NCI-H187 (cell line): ENCODE measurements around the gene GAS7.

Experiments used
- DNase-seq, 2 experiments: peaks; one replicate each; lab custom pipeline; 2025; lab: John Stamatoyannopoulos, UW

Gene GAS7

DNA sequence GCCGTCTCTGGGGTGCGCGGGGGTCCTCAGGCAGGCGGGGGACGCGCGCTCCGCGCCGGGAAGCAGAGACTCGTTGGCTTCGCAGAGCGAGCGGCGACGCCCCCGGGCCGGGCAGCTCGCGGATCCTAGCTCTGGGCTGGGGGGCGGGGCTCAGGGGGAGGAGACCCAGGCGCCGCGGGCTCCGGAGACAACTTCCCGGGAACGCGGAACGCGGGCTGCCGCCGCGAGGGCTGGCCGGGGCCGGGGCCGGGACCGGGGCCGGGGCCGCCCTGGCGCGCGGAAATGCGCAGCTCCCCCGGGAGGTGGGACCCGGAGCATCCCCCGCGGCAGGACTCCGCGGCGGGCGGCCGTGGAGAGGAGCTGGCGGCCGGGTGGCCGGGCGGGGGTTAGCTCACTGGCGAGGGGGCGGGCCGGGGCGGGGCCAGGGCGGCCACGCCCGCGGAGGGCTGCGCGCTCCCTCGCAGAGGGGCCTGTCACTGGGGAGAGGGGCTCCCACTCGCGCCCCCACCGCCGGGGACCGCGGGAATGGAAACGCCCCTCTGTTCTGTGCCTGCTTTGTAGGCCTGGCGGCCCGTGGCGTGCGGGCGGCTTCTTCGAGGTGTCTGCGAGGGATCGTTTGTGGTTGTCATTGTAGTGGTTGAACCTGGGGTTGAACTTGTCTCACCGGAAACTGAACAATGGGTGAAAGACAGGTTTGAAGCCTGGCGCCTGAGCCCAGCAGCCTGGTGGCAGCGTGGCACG is at the start of gene GAS7:
Gene GAS7, minus strand, starts transcription at position 98 of the 741 bp plus-strand sequence.
- no peak for DNase-seq

DNA sequence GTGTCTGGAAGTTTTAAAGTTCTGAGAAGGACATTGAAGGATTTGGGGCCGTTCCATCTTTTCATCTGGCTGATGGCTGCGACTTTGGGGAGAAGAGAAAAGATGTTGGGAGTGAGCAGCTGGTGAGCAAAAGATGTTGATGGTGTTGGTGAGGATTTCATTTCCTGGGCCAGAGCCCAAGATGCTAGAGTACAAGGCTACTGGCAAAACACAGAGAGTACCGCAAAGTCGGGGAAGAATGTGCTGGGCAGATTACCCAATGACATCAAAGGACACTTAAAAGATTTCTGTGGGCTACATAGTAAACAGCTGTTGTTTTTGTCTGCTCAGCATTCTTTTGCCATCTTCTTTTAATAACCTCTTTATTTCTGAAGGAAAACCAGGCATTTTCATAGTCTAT is 49.4 kb upstream of the GAS7 start:
- no peak for DNase-seq

DNA sequence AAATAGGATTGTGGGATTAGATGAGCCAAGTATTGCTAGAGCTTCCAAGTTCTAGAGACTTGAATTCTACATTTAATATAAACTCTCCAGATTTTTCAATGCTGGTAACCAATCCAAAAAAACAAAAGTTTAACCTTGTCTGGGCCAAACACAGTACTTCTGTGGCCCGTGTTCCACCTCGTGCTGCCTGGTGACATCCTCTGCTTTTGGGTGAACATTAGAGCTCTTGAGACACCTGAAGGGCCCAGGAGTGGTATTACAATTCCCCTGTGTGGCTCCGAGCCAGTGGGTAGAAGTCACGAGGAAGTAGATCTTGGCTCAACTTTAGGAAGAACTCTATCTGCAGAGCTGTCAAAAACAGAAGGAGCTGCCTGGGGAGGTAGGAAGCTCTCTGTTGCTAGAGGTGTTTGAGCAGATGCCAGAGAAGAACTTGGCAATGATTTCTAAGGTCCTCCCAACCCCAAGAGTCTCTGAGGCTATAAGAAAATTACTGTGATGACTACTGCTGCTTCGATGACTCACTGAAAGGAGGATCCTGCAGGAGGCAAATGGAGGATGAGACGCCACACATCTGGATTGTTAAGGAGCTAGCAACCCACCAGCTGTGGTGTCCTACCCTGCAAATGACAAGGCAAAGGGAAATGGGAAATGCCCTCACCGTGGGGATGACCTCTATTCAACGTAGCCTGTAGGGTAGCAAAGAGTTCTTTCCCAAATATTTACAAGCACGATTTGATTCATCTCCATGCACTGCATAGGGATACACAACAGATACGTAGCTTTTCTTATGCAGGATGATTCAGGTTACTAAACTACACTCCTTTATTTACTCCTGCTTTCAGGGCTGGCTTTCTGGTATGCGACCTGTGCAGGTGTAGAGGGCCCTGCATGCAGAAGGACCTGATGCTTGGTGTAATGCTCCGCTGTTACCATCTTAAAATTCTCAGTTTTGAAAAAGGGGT is 45.8 kb upstream of the GAS7 start:
- no peak for DNase-seq

DNA sequence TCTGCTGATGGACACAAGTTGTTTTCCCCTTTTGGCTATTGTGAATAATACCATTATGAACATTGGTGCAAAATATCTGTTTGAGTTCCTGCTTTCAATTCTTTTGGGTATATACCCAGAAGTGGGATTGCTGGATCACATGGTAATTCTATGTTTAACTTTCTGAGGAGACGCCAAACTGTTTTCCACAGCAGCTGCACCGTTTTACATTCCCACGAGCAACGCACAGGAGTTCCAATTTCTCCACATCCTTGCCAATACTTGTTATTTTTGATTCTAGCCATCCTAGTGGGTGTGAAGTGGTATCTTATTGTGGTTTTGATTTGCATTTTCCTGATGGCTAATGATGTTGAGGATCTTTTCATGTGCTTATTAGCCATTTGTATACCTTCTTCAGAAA is 43.4 kb upstream of the GAS7 start:
- no peak for DNase-seq

DNA sequence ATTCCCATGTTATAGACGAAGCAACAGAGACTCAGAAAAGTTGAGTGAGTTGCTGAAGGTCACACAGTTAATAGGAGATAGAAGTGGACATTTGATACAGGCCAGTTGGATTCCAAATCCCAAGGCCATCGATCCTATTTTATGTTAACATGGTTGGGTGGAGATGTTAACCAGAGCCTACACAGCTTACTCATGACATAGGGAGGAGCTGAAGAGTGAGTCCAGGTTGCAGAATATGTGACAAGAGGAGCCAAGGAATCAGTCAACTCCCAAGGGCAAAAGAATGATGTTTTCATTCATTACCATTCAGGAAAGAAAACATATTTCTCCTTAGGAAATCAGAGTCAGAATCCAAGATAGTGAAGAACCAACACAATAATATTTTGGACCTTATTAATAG is 40.3 kb upstream of the GAS7 start:
- DNase-seq: no peak

DNA sequence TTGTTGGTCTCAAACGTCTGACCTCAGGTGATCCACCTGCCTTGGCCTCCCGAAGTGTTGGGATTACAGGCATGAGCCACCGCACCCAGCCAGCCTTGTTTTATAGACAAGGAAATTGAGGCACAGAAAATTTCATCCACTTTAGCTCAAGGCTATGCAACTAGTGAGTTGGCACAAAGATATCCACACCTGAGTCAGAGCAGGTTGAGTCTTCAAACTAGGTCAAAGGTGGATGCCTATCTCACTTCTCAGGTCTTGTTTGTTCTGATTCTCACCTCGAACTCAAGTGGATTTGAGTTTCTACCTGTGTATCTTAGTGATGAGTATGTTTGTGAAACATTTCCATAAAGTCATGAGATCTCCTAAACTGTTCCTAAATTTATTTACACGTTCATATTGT is 35.6 kb upstream of the GAS7 start:
- no peak for DNase-seq

DNA sequence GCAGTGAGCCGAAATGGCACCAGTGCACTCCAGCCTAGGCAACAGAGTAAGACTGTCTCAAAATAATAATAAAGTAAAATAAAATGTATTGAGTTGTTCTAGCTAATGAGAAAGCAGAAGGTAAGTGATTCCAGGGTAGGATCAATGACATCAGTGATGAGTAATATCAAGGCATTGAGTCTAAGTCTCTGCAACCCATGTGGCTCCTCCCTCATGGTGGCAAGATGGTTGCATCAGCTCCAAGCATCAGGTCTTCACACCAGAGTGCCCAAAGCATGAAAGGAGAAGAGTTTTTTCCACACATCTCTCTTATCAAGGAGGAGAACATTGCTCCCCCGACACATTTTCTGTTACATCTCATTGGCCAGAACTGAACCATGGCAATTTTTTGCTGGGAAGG is 34.8 kb upstream of the GAS7 start:
- DNase-seq: no peak

DNA sequence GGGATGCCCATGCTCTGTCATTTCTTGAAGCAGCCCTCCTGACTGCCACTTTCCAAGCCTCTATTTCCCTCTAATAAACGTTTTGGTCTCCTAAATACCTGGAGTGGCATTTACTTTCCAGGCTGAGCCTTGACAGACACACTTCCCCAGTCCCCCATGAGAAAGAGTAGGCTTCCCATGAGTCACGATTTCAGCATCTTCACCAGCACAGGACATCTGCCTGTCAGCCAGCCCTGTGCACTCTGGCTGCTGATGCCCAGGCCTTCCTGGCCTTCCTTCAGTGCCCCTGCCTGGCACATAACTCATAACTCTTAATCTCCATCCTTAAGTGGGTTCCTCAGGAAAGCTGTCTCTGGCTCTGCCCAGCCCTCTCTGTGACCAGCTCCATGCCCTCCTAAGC is 30.8 kb upstream of the GAS7 start:
- DNase-seq: no peak

DNA sequence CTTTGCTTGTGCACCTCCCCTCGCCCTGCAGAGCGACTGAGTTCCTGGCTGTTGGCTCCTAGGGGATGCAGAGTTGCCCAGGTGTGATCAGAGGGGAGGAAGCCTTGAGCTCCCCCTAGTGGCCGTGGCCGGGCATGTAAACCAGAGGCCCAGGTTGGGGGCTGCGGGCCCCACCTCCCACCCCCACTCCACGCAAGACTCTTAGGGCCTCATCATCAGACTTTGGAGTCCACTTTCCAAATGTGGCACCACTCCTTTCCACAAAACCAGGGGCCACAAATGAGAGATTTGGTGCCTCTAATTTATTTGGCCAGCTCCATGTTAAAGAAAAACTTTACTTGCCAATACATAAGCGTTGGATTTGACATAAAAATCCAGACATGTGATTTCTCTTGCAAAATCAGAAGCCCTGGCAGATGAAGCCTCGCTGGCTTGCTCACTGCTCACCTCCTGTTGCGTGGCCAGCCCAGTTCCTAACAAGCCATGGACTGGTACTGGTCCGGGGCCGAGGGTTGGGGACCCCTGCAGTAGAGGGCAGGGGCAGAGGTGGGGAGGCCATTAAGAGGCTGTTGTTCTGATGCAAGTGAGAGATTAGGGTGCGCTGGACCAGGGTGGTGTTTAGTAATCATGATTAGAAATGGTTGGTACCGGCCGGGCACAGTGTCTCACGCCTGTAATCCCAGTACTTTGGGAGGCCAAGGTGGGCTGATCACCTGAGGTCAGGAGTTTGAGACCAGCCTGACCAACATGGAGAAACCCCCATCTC is 28.7 kb upstream of the GAS7 start:
- no peak for DNase-seq

DNA sequence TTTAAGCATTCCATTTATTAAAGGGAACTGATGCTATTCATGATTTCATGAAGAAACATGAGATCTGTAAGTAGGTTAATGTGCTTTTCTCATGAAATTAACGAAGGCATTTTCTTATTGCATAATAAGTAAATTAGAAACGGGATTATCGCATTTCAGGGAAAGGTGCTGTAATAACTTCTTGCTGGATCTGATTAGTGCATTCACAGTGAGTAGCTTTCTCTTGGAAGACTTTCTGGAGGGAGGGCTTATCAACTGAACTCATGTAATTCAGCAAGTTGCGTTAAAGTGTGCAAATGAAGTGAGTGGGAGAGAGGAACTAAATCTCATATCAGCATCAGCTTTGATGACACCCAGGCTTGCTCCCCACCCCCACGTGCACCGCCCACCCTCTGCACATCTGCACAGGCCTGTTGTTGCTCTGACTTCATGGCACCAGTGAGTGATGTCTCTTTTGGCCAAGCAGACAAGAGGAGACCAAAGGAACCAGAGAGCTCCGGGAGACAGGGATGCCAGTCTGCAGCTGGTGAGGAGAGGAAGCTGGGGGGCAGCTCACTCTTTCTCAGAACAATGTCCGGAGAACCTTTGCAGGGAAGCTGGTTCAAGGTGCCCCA is 26.3 kb upstream of the GAS7 start:
- DNase-seq: no peak

DNA sequence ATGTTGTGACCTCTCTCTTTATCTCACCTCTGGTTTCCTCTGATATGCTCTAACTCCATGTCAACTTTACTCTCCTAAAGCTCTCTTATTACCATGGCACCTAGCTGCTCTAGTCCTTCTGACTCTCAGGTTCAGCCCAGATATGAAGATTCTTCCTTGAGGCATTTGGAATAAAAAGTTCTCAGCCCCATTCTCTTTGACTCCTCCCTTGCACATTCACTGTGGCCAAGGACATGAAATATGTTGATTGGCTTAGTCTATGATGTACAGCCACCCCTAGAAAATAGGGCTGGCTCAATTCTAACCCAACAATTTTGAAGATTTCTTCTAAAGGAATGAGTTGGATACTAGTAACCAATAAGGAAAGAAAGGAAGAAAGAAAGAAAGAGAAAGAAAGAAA is 20.8 kb upstream of the GAS7 start:
- no peak for DNase-seq

DNA sequence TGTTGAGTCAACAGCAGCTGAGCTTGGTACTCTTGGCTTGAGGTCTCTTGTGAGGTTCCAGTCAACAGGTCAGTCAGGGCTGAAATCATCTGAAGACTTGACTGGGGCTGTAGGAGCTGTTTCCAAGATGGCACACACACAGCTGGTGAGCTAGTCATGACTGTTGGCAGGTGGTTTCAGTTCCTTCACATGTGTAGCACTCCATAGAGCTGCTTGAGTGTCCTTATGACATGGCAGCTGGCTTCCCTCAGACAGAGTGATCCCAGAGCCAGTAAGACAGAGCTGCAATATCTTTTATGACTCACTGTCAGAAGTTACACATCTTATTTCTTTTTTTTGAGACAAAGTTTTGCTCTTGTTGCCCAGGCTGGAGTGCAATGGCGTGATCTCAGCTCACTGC is 19.5 kb upstream of the GAS7 start:
- DNase-seq: no peak

DNA sequence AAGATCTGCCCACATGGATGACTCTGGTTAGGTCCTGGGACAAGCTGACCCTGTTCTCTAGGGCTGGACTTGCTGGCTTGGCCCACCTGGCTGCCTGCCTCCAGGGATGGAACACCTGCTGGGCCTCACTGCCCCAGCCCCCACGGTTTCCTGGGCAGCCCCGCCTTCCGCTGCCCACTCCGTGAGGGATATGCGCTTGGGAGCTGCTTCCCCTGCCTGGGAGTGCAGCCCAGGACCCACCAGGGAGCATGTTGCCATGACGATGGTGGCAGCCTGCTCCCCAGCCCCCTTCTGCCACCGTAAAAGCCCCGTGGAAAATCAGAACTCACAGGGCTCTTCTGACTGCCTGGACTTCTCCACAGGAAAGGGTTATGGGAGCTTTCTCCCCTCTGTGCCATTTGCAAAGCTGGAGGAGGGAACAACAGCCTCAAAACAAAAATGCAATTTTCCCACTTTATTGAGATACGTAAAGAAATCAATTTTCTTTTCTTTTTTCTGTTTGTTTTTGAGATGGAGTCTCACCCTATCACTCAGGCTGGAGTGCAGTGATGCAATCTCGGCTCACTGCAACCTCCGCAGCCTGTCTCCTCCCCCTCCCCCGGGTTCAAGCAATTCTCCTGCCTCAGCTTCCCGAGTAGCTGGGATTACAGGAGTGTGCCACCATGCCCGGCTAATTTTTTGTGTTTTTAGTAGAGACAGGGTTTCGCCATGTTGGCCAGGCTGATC is 18.0 kb upstream of the GAS7 start:
- DNase-seq: no peak

DNA sequence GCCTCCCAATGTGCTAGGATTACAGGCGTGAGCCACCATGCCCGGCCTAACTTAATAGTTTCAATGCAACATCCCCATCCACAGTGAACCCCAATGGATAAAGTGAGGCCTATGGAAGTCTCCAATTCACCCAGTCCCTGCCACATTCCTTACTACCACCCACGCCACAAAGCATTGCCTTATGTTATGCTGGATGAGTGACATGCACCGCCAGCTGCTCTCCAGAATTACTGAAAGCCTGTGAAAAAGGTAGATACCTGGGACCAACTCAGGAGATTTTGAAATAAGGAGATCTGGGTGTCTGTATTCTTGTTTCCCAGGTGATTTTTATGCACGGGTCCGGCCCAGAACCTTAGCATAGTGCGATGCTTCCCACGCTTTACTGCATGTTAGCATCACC is 16.9 kb upstream of the GAS7 start:
- DNase-seq: no peak

DNA sequence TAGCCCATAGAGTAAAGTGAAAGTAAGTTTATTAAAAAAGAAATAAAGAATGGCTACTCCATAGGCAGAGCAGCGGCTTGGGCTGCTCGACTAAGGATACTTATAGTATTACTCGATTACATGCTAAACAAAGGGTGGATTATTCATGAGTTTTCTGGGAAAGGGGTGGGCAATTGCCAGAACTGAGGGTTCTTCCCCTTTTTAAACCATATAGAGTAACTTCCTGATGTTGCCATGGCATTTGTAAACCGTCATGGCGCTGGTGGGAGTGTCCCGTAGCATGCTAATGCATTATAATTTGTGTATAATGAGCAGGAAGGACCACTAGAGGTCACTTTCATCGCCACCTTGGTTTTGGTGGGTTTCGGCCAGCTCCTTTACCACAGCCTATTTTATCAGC is 13.3 kb upstream of the GAS7 start:
- no peak for DNase-seq

DNA sequence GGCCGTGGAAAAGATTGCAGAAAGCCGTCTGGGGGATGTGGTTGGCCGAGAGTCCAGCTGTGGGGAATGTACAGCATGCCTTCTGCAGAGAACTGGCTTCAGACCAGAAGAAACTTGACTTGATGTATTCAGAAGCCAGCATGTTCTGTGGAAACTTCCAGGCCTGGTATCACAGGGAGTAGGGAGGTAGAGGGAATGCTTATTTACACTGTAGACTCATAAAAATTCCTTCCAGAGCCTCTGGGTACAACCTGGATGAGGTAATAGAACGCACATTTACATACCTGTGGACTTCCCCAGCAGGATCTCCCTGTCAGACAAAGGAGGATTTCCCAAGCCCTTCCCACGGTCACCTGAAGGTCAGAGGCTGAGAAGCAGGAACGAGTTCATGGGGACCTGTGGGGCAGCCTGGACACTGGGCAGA is 11.8 kb upstream of the GAS7 start:
- DNase-seq: no peak

DNA sequence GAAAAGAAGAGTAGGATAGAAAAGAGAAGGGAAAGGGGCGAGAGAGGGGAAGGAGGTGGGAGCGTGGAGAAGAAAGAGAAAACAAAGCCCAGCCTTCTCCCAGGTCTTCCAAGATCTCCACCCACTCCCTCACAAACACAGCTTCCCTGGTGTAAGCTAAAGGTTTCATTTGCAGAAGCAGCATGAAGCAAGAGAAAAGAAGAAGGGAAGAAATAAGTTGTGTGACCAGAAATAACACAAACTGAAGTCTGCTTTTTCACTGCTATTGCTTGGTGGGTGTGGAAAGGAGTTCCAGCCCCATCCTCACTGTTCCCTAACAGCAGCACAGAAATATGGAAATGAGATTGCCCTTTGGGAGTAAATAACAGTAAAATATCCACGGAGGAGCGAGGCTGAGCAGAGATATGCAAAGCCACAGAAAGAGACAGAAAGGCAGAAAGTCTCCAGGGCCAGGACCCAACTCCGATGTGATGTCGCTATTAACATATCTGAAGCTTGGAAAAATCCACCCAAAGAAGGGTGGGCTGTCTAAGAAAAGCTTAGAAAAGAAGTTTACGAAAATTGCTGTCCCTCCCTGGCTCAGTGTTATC is 10.3 kb upstream of the GAS7 start:
- no peak for DNase-seq

DNA sequence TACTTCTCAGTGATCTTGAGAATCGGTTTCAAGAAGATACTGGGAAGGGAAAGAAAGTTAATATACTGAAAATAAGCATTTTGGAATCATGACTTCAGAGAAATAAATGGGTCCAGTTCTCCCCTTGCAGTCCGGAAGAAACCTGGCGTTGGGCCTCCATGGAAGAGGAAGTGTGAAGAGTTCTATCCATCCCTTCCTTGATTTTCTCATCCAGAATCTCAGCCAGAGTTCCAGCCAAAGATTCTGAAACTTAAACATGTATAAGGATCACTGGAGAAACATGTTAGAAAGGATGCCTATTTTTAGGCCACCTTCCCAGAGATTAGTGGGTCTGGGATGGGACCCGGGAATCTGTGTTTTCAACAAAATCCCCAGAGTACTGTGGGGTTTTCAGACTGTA is 8.7 kb upstream of the GAS7 start:
- no peak for DNase-seq

DNA sequence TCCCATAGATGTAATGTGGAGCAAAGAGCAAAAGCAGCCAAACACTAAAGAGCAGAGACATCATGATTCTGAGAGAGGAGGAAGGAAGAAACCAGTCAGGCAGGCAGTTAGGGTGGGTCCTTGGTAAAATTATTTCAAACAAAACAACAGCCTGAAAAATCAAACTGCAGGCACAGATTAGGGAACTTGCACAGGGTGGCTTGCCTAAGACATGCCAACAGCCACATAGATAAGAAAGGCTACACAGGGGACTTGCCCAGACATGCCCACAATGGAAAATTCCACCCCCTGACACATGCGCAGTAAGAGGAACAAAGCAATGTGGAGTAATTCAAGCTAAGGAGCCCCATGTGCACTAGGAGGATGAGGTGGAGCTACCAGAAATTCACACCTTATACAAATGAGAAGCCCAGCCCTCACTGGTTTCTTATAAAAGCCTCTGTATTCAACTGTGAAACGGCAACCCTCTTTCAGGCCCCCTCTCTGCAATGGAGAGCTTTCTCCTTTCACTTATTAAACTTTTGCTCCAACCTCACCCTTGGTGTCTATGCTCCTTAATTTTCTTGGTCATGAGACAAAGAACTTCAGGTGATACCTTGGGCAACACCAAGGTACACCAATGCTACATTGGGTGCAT is 7.3 kb upstream of the GAS7 start:
- DNase-seq: no peak

DNA sequence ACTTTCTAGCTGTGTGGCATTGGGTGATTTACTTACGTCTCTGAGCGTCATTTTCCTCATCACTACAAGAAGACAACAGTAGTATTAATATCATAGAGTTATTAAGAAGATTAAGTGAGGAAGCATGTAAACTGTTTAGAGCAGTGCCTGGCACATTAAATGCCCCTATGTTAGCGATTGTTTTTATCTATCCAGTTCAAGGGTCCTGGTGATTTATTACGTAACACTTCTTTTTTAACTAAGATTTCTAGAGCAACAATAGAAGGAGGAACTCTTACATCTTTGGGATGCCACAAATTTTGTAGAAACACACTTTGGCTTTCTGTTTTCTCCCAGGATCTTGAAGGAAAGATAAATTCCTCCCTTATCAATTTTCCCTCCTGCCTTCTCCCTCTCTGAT is 3.3 kb upstream of the GAS7 start:
- no peak for DNase-seq

DNA sequence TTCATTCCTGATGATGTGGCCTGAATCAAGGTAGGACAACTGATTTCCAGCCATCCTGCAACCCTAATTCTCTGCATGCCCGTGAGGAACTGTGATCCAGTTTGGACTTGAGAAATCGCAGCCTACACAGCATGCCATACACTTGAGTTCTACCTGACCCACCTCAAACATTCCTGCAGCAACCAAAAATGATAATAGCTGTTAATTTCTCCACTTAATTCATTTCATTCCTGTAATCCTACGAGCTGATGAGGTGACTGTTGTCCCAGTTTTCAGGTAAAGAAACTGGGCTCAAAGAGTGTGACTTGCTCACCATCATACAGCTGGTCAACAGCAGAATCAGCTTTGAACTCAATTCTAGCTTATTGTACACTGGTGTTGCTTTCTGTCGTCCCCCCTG is 2.2 kb upstream of the GAS7 start:
- no peak for DNase-seq
